ENCODE measurements around the gene ITPR1.
A peak's percentile ranks its signal among the peaks of the same experiment; 100 is the strongest.
"Not testable (repeated sequence)": the region's sequence is repeated elsewhere in the genome, so short reads cannot be mapped to it uniquely, and the experiment has no call there.

ITPR1 gene

GRCh38 chr3:4493014-4493940, at the start of gene ITPR1:
Gene ITPR1 (plus strand): TSS chr3:4493348. CDS start chr3:4516492, 23,144 bp downstream.
- peak; percentile 95 for DNase-seq

GRCh38 chr3:4447295-4447999, 45.7 kb upstream of the ITPR1 start:
- DNase-seq: no peak

GRCh38 chr3:4448187-4448586, 45.0 kb upstream of the ITPR1 start:
- no peak for DNase-seq

GRCh38 chr3:4449043-4449805, 43.9 kb upstream of the ITPR1 start:
- DNase-seq: no peak

GRCh38 chr3:4454142-4454541, 39.0 kb upstream of the ITPR1 start:
- no peak for DNase-seq

- DNase-seq: not testable (repeated sequence)
Observed at GRCh38 chr3:4456780-4457179, 36.4 kb upstream of the ITPR1 start.

- no peak for DNase-seq
Observed at GRCh38 chr3:4458961-4459360, 34.2 kb upstream of the ITPR1 start.

GRCh38 chr3:4460334-4460733, 32.8 kb upstream of the ITPR1 start:
- no peak for DNase-seq

- no peak for DNase-seq
Observed at GRCh38 chr3:4461468-4462090, 31.6 kb upstream of the ITPR1 start.

- no peak for DNase-seq
Observed at GRCh38 chr3:4462369-4463040, 30.6 kb upstream of the ITPR1 start.

GRCh38 chr3:4464576-4464975, 28.6 kb upstream of the ITPR1 start:
- DNase-seq: no peak

- DNase-seq: peak; percentile 73
Observed at GRCh38 chr3:4466741-4467521, 26.2 kb upstream of the ITPR1 start, which contains the start of gene SUMF1. Gene SUMF1 (minus strand): TSS chr3:4467269. CDS start chr3:4467245, 24 bp downstream.

GRCh38 chr3:4467522-4467867, 25.7 kb upstream of the ITPR1 start:
- no peak for DNase-seq

GRCh38 chr3:4471907-4472306, 21.2 kb upstream of the ITPR1 start:
- no peak for DNase-seq

- no peak for DNase-seq
Observed at GRCh38 chr3:4472312-4472711, 20.8 kb upstream of the ITPR1 start.

- no peak for DNase-seq
Observed at GRCh38 chr3:4472766-4473165, 20.4 kb upstream of the ITPR1 start.

- DNase-seq: no peak
Observed at GRCh38 chr3:4474683-4475490, 18.3 kb upstream of the ITPR1 start.

- no peak for DNase-seq
Observed at GRCh38 chr3:4475804-4476203, 17.3 kb upstream of the ITPR1 start.

GRCh38 chr3:4476496-4476895, 16.7 kb upstream of the ITPR1 start:
- no peak for DNase-seq

- no peak for DNase-seq
Observed at GRCh38 chr3:4478261-4478660, 14.9 kb upstream of the ITPR1 start.

GRCh38 chr3:4491855-4492207, 1.3 kb upstream of the ITPR1 start:
- DNase-seq: no peak
